ENCODE data around the gene STAC3. TPM values are rescaled to one million over a fixed set of nuclear protein-coding genes. Genes with fewer than 3 reads are reported as not detected.

Gene STAC3
- total and polyA plus RNA-seq, 10 of the 15 experiments (the other 5 are each of a cell fraction or from before 2014, with no cell fraction given) = 0.49 to 9.9 (median 3.8) TPM

DNA sequence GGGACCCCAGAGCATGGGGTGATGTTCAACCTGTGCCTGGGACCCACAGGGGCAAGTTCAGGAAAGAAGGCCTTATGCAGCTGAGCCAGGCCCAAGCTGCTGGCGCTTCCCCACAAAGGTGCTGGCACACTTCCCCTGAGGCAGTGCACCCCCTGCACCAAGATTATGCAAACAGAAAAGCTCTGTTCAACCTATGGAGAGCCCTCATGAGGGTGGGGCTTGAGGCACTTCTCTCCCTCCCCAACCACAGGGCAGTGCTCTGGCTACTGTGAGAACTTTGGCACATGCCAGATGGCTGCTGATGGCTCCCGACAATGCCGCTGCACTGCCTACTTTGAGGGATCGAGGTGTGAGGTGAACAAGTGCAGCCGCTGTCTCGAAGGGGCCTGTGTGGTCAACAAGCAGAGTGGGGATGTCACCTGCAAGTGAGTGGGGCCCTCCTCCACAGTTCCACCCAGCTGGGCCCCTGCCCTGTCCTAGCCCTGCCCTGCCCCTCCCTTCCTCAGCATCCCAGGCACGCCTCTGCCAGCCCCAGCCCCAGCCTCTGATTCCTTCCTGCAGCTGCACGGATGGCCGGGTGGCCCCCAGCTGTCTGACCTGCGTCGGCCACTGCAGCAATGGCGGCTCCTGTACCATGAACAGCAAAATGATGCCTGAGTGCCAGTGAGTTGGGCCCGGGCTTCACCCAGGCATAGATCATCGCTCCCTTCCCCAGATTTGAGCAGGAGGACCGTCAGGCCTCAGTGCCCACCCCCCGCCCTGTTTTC, 39.9 kb downstream of the STAC3 start (continued):
- no peak for TF ChIP-seq TCF3 (IDR thresholded peaks at IDR 0.05; ENCODE audit: borderline replicate concordance, insufficient read depth, low read depth, low read length)
- no peak for TF ChIP-seq RFX5 (IDR thresholded peaks at IDR 0.05; ENCODE audit: low read depth, low read length)
- TF ChIP-seq, protein P1, sequence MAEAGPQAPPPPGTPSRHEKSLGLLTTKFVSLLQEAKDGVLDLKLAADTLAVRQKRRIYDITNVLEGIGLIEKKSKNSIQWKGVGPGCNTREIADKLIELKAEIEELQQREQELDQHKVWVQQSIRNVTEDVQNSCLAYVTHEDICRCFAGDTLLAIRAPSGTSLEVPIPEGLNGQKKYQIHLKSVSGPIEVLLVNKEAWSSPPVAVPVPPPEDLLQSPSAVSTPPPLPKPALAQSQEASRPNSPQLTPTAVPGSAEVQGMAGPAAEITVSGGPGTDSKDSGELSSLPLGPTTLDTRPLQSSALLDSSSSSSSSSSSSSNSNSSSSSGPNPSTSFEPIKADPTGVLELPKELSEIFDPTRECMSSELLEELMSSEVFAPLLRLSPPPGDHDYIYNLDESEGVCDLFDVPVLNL (IDR thresholded peaks at IDR 0.05; ENCODE audit: low read depth, low read length) = no peak

DNA sequence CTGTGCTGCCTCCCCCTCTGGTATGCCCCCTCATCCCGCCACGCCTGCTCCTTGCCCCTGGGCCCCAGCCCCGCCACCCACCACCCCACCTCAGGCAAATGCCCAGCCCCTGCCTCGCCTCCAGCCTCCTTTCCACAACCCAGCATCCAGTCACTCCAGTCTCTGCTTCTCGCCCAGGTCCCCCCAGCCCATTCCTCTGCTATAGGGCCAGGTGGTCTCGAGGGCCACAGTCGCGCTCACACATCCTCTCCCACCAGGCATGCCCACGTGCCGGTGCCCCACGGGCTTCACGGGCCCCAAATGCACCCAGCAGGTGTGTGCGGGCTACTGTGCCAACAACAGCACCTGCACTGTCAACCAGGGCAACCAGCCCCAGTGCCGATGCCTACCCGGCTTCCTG, 40.5 kb downstream of the STAC3 start:
- Histone ChIP-seq H4K20me1 (ENCODE audit: control insufficient read depth, insufficient read depth) (no peaks in the 10 kb centered on the region), H3K79me2 (ENCODE audit: control insufficient read depth, insufficient read depth, low read length) (no peaks in the 10 kb centered on the region), H3K4me1 (ENCODE audit: control insufficient read depth, insufficient read depth, low read length) (peaks cover 2% of the 10 kb centered on the region), H3K9ac (ENCODE audit: control insufficient read depth, insufficient read depth, low read length) (no peak overlapping the region), H3K27me3 (replicated peaks in 1 of 2; ENCODE audit: control insufficient read depth in 2 of 2, insufficient read depth in 2 of 2, low read length in 1 of 2) (peaks cover 4 to 5% of the 10 kb centered on the region in 2 experiments; a peak in 3 of 4 replicates), H3K4me2 (ENCODE audit: control insufficient read depth, insufficient read depth) (no peak overlapping the region), H2AFZ (ENCODE audit: control insufficient read depth, low read depth, low read length) (no peak overlapping the region), H3K9me3 (replicated peaks; ENCODE audit: control insufficient read depth, insufficient read depth, low read length) (no peaks in the 10 kb centered on the region), H3K27ac (ENCODE audit: control insufficient read depth, insufficient read depth) (no peak overlapping the region), H3K36me3 (ENCODE audit: control insufficient read depth in 2 of 2, insufficient read depth in 2 of 2, low read length in 1 of 2) (no peaks in the 10 kb centered on the region), H3K4me3 (no peak overlapping the region)
- no TSS peak for BruUV-seq (replicated peaks)
- in situ Hi-C loops (cut with MboI) = loop anchor here (5.0 kb wide), 1 partner anchor 37 kb away; no protein-coding TSS in a partner anchor
- no peak for ATAC-seq
- CTCF ChIA-PET = no interaction called here
- WGBS (ENCODE audit: insufficient coverage, insufficient replicate concordance, low lambda C conversion rate, missing lambda C conversion rate) = 36% methylated on average over 13 of the region's 15 CpGs
- FAIRE-seq = no peak
- SMC1A ChIA-PET (ENCODE audit: uncharacterized antibody, unreplicated experiment) = no interaction called here
- POLR2A ChIA-PET = no interaction called here
- DNase-seq (ENCODE audit: low read depth, low spot score) = no peak
- intact Hi-C loops (cut with micrococcal nuclease; ENCODE audit: unreplicated experiment) = no loop called here
- RAD21 ChIA-PET (ENCODE audit: unreplicated experiment) = no interaction called here
- no peak for TF ChIP-seq MXI1 (IDR thresholded peaks at IDR 0.05; ENCODE audit: low read depth, low read length)
- TF ChIP-seq ESRRA (IDR thresholded peaks at IDR 0.05; ENCODE audit: low read length) = no peak
- TF ChIP-seq BMI1 (IDR thresholded peaks at IDR 0.05; ENCODE audit: borderline replicate concordance) = no peak
- TF ChIP-seq NR2C2 (IDR thresholded peaks at IDR 0.05; ENCODE audit: borderline replicate concordance, control insufficient read depth, insufficient read length, low read depth) = no peak
- TF ChIP-seq NFYA (IDR thresholded peaks at IDR 0.05; ENCODE audit: borderline replicate concordance, low read depth, low read length) = no peak
- TF ChIP-seq EED (IDR thresholded peaks at IDR 0.05; ENCODE audit: low read depth) = no peak
- TF ChIP-seq, protein P2, sequence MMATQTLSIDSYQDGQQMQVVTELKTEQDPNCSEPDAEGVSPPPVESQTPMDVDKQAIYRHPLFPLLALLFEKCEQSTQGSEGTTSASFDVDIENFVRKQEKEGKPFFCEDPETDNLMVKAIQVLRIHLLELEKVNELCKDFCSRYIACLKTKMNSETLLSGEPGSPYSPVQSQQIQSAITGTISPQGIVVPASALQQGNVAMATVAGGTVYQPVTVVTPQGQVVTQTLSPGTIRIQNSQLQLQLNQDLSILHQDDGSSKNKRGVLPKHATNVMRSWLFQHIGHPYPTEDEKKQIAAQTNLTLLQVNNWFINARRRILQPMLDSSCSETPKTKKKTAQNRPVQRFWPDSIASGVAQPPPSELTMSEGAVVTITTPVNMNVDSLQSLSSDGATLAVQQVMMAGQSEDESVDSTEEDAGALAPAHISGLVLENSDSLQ (IDR thresholded peaks at IDR 0.05) = no peak
- TF ChIP-seq NBN (IDR thresholded peaks at IDR 0.05) = no peak
- TF ChIP-seq, protein P3, sequence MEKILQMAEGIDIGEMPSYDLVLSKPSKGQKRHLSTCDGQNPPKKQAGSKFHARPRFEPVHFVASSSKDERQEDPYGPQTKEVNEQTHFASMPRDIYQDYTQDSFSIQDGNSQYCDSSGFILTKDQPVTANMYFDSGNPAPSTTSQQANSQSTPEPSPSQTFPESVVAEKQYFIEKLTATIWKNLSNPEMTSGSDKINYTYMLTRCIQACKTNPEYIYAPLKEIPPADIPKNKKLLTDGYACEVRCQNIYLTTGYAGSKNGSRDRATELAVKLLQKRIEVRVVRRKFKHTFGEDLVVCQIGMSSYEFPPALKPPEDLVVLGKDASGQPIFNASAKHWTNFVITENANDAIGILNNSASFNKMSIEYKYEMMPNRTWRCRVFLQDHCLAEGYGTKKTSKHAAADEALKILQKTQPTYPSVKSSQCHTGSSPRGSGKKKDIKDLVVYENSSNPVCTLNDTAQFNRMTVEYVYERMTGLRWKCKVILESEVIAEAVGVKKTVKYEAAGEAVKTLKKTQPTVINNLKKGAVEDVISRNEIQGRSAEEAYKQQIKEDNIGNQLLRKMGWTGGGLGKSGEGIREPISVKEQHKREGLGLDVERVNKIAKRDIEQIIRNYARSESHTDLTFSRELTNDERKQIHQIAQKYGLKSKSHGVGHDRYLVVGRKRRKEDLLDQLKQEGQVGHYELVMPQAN (conservative IDR thresholded peaks at IDR 0.05) = no peak
- no peak for TF ChIP-seq BRCA1 (IDR thresholded peaks at IDR 0.05; ENCODE audit: low read depth, low read length)
- TF ChIP-seq, protein P4, sequence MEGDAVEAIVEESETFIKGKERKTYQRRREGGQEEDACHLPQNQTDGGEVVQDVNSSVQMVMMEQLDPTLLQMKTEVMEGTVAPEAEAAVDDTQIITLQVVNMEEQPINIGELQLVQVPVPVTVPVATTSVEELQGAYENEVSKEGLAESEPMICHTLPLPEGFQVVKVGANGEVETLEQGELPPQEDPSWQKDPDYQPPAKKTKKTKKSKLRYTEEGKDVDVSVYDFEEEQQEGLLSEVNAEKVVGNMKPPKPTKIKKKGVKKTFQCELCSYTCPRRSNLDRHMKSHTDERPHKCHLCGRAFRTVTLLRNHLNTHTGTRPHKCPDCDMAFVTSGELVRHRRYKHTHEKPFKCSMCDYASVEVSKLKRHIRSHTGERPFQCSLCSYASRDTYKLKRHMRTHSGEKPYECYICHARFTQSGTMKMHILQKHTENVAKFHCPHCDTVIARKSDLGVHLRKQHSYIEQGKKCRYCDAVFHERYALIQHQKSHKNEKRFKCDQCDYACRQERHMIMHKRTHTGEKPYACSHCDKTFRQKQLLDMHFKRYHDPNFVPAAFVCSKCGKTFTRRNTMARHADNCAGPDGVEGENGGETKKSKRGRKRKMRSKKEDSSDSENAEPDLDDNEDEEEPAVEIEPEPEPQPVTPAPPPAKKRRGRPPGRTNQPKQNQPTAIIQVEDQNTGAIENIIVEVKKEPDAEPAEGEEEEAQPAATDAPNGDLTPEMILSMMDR (IDR thresholded peaks at IDR 0.05 in 2 of 3, conservative IDR thresholded peaks at IDR 0.05 in 1 of 3; ENCODE audit: control insufficient read depth in 2 of 3, extremely low read depth in 1 of 3, insufficient read depth in 1 of 3, low read depth in 3 of 3, low read length in 3 of 3) = no peak
- no peak for TF ChIP-seq MEF2A (IDR thresholded peaks at IDR 0.05; ENCODE audit: insufficient read depth, low read depth, low read length)
- TF ChIP-seq CEBPB (IDR thresholded peaks at IDR 0.05; ENCODE audit: borderline replicate concordance in 1 of 2, low read depth in 2 of 2, low read length in 2 of 2) = no peak
- TF ChIP-seq ZZZ3 (IDR thresholded peaks at IDR 0.05; ENCODE audit: control insufficient read depth, insufficient read length, low read depth) = no peak

All from GM12878 (cell line).